ENCODE results near the gene TNFAIP8L1.
"Not testable (repeated sequence)": the region's sequence is repeated elsewhere in the genome, so short reads cannot be mapped to it uniquely, and the experiment has no call there.

TNFAIP8L1 gene

GRCh38 chr19:4652075-4652474 lies 12.8 kb downstream of the TNFAIP8L1 start:
- DNase-seq: no peak

- no peak for DNase-seq
Measured at GRCh38 chr19:4653793-4654436, 14.6 kb downstream of the TNFAIP8L1 start.

- no peak for DNase-seq
Measured at GRCh38 chr19:4654437-4655361, 15.4 kb downstream of the TNFAIP8L1 start.

- DNase-seq: no peak
Measured at GRCh38 chr19:4656102-4656501, 16.8 kb downstream of the TNFAIP8L1 start.

- DNase-seq: no peak
Measured at GRCh38 chr19:4657262-4657661, 17.9 kb downstream of the TNFAIP8L1 start.

- no peak for DNase-seq
Measured at GRCh38 chr19:4657835-4658234, 18.5 kb downstream of the TNFAIP8L1 start.

GRCh38 chr19:4660181-4660791 lies 21.0 kb downstream of the TNFAIP8L1 start:
- DNase-seq: peak in 1 of 2 experiments; percentile 17

GRCh38 chr19:4660993-4661392 lies 21.7 kb downstream of the TNFAIP8L1 start:
- DNase-seq: no peak

- no peak for DNase-seq
Measured at GRCh38 chr19:4662020-4662695, 22.8 kb downstream of the TNFAIP8L1 start.

GRCh38 chr19:4662812-4663211 lies 23.5 kb downstream of the TNFAIP8L1 start:
- no peak for DNase-seq

- no peak for DNase-seq
Measured at GRCh38 chr19:4664642-4665041, 25.3 kb downstream of the TNFAIP8L1 start.

- peak; percentile 95 to 96 for DNase-seq
Measured at GRCh38 chr19:4669723-4670480, 30.6 kb downstream of the TNFAIP8L1 start, which contains the start of gene MYDGF. Gene MYDGF (minus strand): TSS chr19:4670342. CDS start chr19:4670334, 8 bp downstream.

GRCh38 chr19:4671185-4671851 lies 32.0 kb downstream of the TNFAIP8L1 start:
- DNase-seq: no peak

GRCh38 chr19:4673216-4673615 lies 33.9 kb downstream of the TNFAIP8L1 start:
- no peak for DNase-seq

- no peak for DNase-seq
Measured at GRCh38 chr19:4673726-4674125, 34.4 kb downstream of the TNFAIP8L1 start.

GRCh38 chr19:4675346-4675745 lies 36.0 kb downstream of the TNFAIP8L1 start:
- DNase-seq: no peak

GRCh38 chr19:4676955-4677731 lies 37.8 kb downstream of the TNFAIP8L1 start:
- peak; percentile 19 to 39 for DNase-seq

GRCh38 chr19:4678881-4679790 lies 39.8 kb downstream of the TNFAIP8L1 start:
- peak; percentile 13 to 15 for DNase-seq

- DNase-seq: not testable (repeated sequence)
Measured at GRCh38 chr19:4680021-4680420, 40.7 kb downstream of the TNFAIP8L1 start.

Data from activated CD4-positive, alpha-beta T cell treated with anti-CD3 and anti-CD28 coated beads, Interleukin-2, amount 50 U/mL, for 48 hours (primary cell).